Mesodermal cell (in vitro differentiated cells): ENCODE results near the gene SGK2.

Source experiments
- H3K27ac ChIP-seq: 2 replicates; pipeline ENCODE4 v1.7.0; 2013; ENCODE audit warnings: mild to moderate bottlenecking, low read depth, low read length, moderate library complexity; ENCODE audit not compliant: severe bottlenecking
- H3K36me3 ChIP-seq: 2 replicates; pipeline ENCODE4 v1.7.1; 2013; ENCODE audit warnings: mild to moderate bottlenecking, low read length, moderate library complexity; ENCODE audit not compliant: control insufficient read depth, insufficient read depth
- H3K4me1 ChIP-seq: one replicate; pipeline ENCODE4 v1.7.1; 2013; ENCODE audit warnings: mild to moderate bottlenecking, low read length; ENCODE audit not compliant: insufficient read depth, control insufficient read depth, poor library complexity, severe bottlenecking
- H3K4me3 ChIP-seq: 2 replicates; pipeline ENCODE4 v1.7.0; 2013; ENCODE audit warnings: low read length, control low read depth, mild to moderate bottlenecking; ENCODE audit not compliant: insufficient read depth, poor library complexity, severe bottlenecking; ENCODE audit errors: extremely low read depth
- H3K9me3 ChIP-seq: 2 replicates; pipeline ENCODE4 v1.7.1; 2013; ENCODE audit warnings: mild to moderate bottlenecking, low read length, moderate library complexity; ENCODE audit not compliant: control insufficient read depth
- WGBS, 2 experiments: methylation state at CpG; one replicate each; pipeline ENCODE4 v1.1.5; 2013; ENCODE audit warnings: missing lambda C conversion rate in 2 of 2; ENCODE audit not compliant: insufficient coverage in 2 of 2; 5-methylcytosine and 5-hydroxymethylcytosine counted together

Gene SGK2

GRCh38 chr20:43545837-43546578 is 12.8 kb upstream of the SGK2 start:
- no peak overlapping the region for H3K27ac ChIP-seq
- H3K9me3 ChIP-seq, result no peaks in the 10 kb centered on the region
- H3K36me3 ChIP-seq, result peaks cover 10% of the 10 kb centered on the region
- H3K4me1 ChIP-seq, result no peaks in the 10 kb centered on the region
- H3K4me3 ChIP-seq, result no peak overlapping the region
- 86 to 94% methylated on average over 1 to 2 of the region's 4 CpGs for WGBS, 2 experiments

- Histone ChIP-seq H3K36me3 (peaks cover 4% of the 10 kb centered on the region), H3K9me3 (no peaks in the 10 kb centered on the region), H3K4me3 (no peak overlapping the region), H3K4me1 (no peaks in the 10 kb centered on the region), H3K27ac (no peak overlapping the region)
- 78 to 87% methylated on average over 3 to 5 of the region's 5 CpGs for WGBS, 2 experiments
Observed at GRCh38 chr20:43548273-43548880, 10.4 kb upstream of the SGK2 start.

GRCh38 chr20:43549416-43550065 is 9.3 kb upstream of the SGK2 start:
- Histone ChIP-seq H3K4me1 (no peaks in the 10 kb centered on the region), H3K9me3 (no peaks in the 10 kb centered on the region), H3K4me3 (no peak overlapping the region), H3K36me3 (peaks cover 4% of the 10 kb centered on the region), H3K27ac (no peak overlapping the region)
- 83% methylated on average over 2 to 4 of the region's 4 CpGs for WGBS, 2 experiments

- 88% methylated on average over 1 of the region's 2 CpGs; no CpG with 5 or more reads in 1 of the 2 experiments for WGBS, 2 experiments
- Histone ChIP-seq H3K27ac (no peak overlapping the region), H3K4me3 (no peak overlapping the region), H3K4me1 (no peaks in the 10 kb centered on the region), H3K36me3 (peaks cover 4% of the 10 kb centered on the region), H3K9me3 (no peaks in the 10 kb centered on the region)
Observed at GRCh38 chr20:43550456-43550855, 8.4 kb upstream of the SGK2 start.

GRCh38 chr20:43554369-43554768 is 4.5 kb upstream of the SGK2 start:
- Histone ChIP-seq H3K9me3 (no peaks in the 10 kb centered on the region), H3K36me3 (no peaks in the 10 kb centered on the region), H3K27ac (no peak overlapping the region), H3K4me1 (peaks cover 8% of the 10 kb centered on the region), H3K4me3 (no peak overlapping the region)
- 83 to 100% methylated on average over 1 to 2 of the region's 3 CpGs for WGBS, 2 experiments

- 82 to 90% methylated on average over 7 to 8 of the region's 8 CpGs for WGBS, 2 experiments
- no peak overlapping the region for H3K4me3 ChIP-seq
- no peak overlapping the region for H3K27ac ChIP-seq
- no peaks in the 10 kb centered on the region for H3K9me3 ChIP-seq
- peaks cover 8% of the 10 kb centered on the region for H3K4me1 ChIP-seq
- no peaks in the 10 kb centered on the region for H3K36me3 ChIP-seq
Observed at GRCh38 chr20:43559147-43559987, 540 bp downstream of the SGK2 start.

GRCh38 chr20:43560974-43561373 is 2.1 kb downstream of the SGK2 start:
- H3K4me1 ChIP-seq, result peaks cover 8% of the 10 kb centered on the region
- no peaks in the 10 kb centered on the region for H3K36me3 ChIP-seq
- H3K9me3 ChIP-seq, result no peaks in the 10 kb centered on the region
- 77 to 85% methylated on average over 1 to 2 of the region's 3 CpGs for WGBS, 2 experiments
- H3K27ac ChIP-seq, result no peak overlapping the region
- no peak overlapping the region for H3K4me3 ChIP-seq

- Histone ChIP-seq H3K27ac (no peak overlapping the region), H3K4me3 (no peak overlapping the region), H3K36me3 (no peaks in the 10 kb centered on the region), H3K4me1 (peaks cover 4% of the 10 kb centered on the region), H3K9me3 (no peaks in the 10 kb centered on the region)
- 93 to 95% methylated on average over 3 of the region's 3 CpGs for WGBS, 2 experiments
Observed at GRCh38 chr20:43563429-43563828, 4.6 kb downstream of the SGK2 start.

GRCh38 chr20:43563991-43564390 is 5.2 kb downstream of the SGK2 start:
- no peaks in the 10 kb centered on the region for H3K36me3 ChIP-seq
- no peak overlapping the region for H3K27ac ChIP-seq
- no peak overlapping the region for H3K4me3 ChIP-seq
- 95% methylated on average over 7 of the region's 7 CpGs for WGBS, 2 experiments
- no peaks in the 10 kb centered on the region for H3K9me3 ChIP-seq
- H3K4me1 ChIP-seq, result no peaks in the 10 kb centered on the region

GRCh38 chr20:43564455-43564854 is 5.6 kb downstream of the SGK2 start:
- 96 to 97% methylated on average over 6 of the region's 8 CpGs for WGBS, 2 experiments
- Histone ChIP-seq H3K9me3 (no peaks in the 10 kb centered on the region), H3K4me1 (no peaks in the 10 kb centered on the region), H3K27ac (no peak overlapping the region), H3K4me3 (no peak overlapping the region), H3K36me3 (no peaks in the 10 kb centered on the region)
